Stomach smooth muscle (tissue), 2 donors: ENCODE data around the gene LASP1NB.
"Not testable (repeated sequence)": the region's sequence is repeated elsewhere in the genome, so short reads cannot be mapped to it uniquely, and the experiment has no call there.

Source experiments
- H3K27ac ChIP-seq: one replicate; pipeline ENCODE4 v1.7.0; 2013; ENCODE audit warnings: mild to moderate bottlenecking, low read length, inconsistent platforms
- H3K27me3 ChIP-seq, 2 donors: one replicate each; pipeline ENCODE4 v1.7.0; 2013; ENCODE audit warnings: low read length in 2 of 2; ENCODE audit not compliant: insufficient read depth in 2 of 2, control insufficient read depth in 1 of 2
- H3K36me3 ChIP-seq, 2 donors: one replicate each; pipeline ENCODE4 v1.7.0; 2013; ENCODE audit warnings: low read length in 2 of 2; ENCODE audit not compliant: control insufficient read depth in 2 of 2, insufficient read depth in 2 of 2
- H3K4me1 ChIP-seq: one replicate; pipeline ENCODE4 v1.7.0; 2013; ENCODE audit warnings: low read length; ENCODE audit not compliant: control insufficient read depth, insufficient read depth
- H3K4me3 ChIP-seq, 2 donors: one replicate each; pipeline ENCODE4 v1.7.0; 2013; ENCODE audit warnings: low read length in 2 of 2
- H3K9ac ChIP-seq, 2 donors: one replicate each; pipeline ENCODE4 v1.7.0; 2013; ENCODE audit warnings: low read length in 2 of 2, mild to moderate bottlenecking in 1 of 2
- H3K9me3 ChIP-seq, 2 donors: one replicate each; pipeline ENCODE4 v1.7.0; 2013; ENCODE audit warnings: low read length in 2 of 2; ENCODE audit not compliant: control insufficient read depth in 2 of 2
- donor health status: healthy.
- donor health status: Pancreatic carcinoma.

Gene LASP1NB

GRCh38 chr17:38907930-38908675 lies 17.3 kb upstream of the LASP1NB start:
- peak overlapping the region; percentile 46 for H3K27ac ChIP-seq
- H3K4me3 ChIP-seq, result no peak overlapping the region
- H3K4me1 ChIP-seq, result peaks cover 40% of the 10 kb centered on the region
- H3K9ac ChIP-seq, result no peak overlapping the region
- H3K9me3 ChIP-seq, result no peaks in the 10 kb centered on the region
- no peaks in the 10 kb centered on the region for H3K27me3 ChIP-seq
- peaks cover 3 to 18% of the 10 kb centered on the region in 2 donors for H3K36me3 ChIP-seq

- Histone ChIP-seq H3K36me3 (peaks cover 3 to 13% of the 10 kb centered on the region in 2 donors), H3K27me3 (no peaks in the 10 kb centered on the region), H3K4me1 (peaks cover 43% of the 10 kb centered on the region), H3K9me3 (no peaks in the 10 kb centered on the region), H3K9ac (no peak overlapping the region), H3K4me3 (no peak overlapping the region), H3K27ac (peak overlapping the region; percentile 46)
Measured at GRCh38 chr17:38908676-38909181, 16.7 kb upstream of the LASP1NB start.

GRCh38 chr17:38910325-38910724 lies 15.1 kb upstream of the LASP1NB start:
- H3K27me3 ChIP-seq, result no peaks in the 10 kb centered on the region
- no peak overlapping the region for H3K4me3 ChIP-seq
- no peak overlapping the region for H3K9ac ChIP-seq
- H3K9me3 ChIP-seq, result no peaks in the 10 kb centered on the region
- H3K27ac ChIP-seq, result no peak overlapping the region
- peaks cover 51% of the 10 kb centered on the region for H3K4me1 ChIP-seq
- H3K36me3 ChIP-seq, result peaks cover 12 to 25% of the 10 kb centered on the region in 2 donors

GRCh38 chr17:38911081-38911730 lies 14.2 kb upstream of the LASP1NB start:
- H3K27me3 ChIP-seq, result no peaks in the 10 kb centered on the region
- peaks cover 53% of the 10 kb centered on the region for H3K4me1 ChIP-seq
- peaks cover 17 to 28% of the 10 kb centered on the region in 2 donors for H3K36me3 ChIP-seq
- H3K9ac ChIP-seq, result no peak overlapping the region
- H3K9me3 ChIP-seq, result no peaks in the 10 kb centered on the region
- H3K27ac ChIP-seq, result peak overlapping the region; percentile 58
- H3K4me3 ChIP-seq, result no peak overlapping the region

- Histone ChIP-seq H3K4me1 (peaks cover 51% of the 10 kb centered on the region), H3K36me3 (peaks cover 17 to 28% of the 10 kb centered on the region in 2 donors), H3K27ac (peak overlapping the region; percentile 58)
- not testable (repeated sequence) for H3K9ac ChIP-seq, H3K27me3 ChIP-seq, H3K9me3 ChIP-seq, H3K4me3 ChIP-seq
Measured at GRCh38 chr17:38911731-38912081, 13.7 kb upstream of the LASP1NB start.

GRCh38 chr17:38912221-38912813 lies 13.1 kb upstream of the LASP1NB start:
- peaks cover 17 to 30% of the 10 kb centered on the region in 2 donors for H3K36me3 ChIP-seq

GRCh38 chr17:38914741-38915638 lies 10.4 kb upstream of the LASP1NB start:
- no peaks in the 10 kb centered on the region for H3K27me3 ChIP-seq
- H3K9ac ChIP-seq, result no peak overlapping the region
- peaks cover 37% of the 10 kb centered on the region for H3K4me1 ChIP-seq
- peak overlapping the region; percentile 18 for H3K27ac ChIP-seq
- H3K4me3 ChIP-seq, result no peak overlapping the region
- no peaks in the 10 kb centered on the region for H3K9me3 ChIP-seq
- H3K36me3 ChIP-seq, result peaks cover 27 to 46% of the 10 kb centered on the region in 2 donors

More at GRCh38 chr17:38912221-38912813, 13.1 kb upstream of the LASP1NB start:
- Histone ChIP-seq H3K27me3 (no peaks in the 10 kb centered on the region), H3K9me3 (no peaks in the 10 kb centered on the region), H3K4me3 (peak overlapping the region; percentile 40 to 52), H3K9ac (no peak overlapping the region), H3K4me1 (peaks cover 46% of the 10 kb centered on the region), H3K27ac (peak overlapping the region; percentile 58)

GRCh38 chr17:38915639-38915995 lies 9.8 kb upstream of the LASP1NB start:
- H3K27me3 ChIP-seq, result no peaks in the 10 kb centered on the region
- H3K36me3 ChIP-seq, result peaks cover 32 to 44% of the 10 kb centered on the region in 2 donors
- peaks cover 43% of the 10 kb centered on the region for H3K4me1 ChIP-seq
- no peak overlapping the region for H3K27ac ChIP-seq
- no peaks in the 10 kb centered on the region for H3K9me3 ChIP-seq
- no peak overlapping the region for H3K4me3 ChIP-seq
- no peak overlapping the region for H3K9ac ChIP-seq

- Histone ChIP-seq H3K27me3 (no peaks in the 10 kb centered on the region), H3K9ac (no peak overlapping the region), H3K9me3 (no peaks in the 10 kb centered on the region), H3K36me3 (peaks cover 32 to 44% of the 10 kb centered on the region in 2 donors), H3K4me1 (peaks cover 49% of the 10 kb centered on the region), H3K4me3 (no peak overlapping the region), H3K27ac (no peak overlapping the region)
Measured at GRCh38 chr17:38916771-38917170, 8.6 kb upstream of the LASP1NB start.

GRCh38 chr17:38917259-38917658 lies 8.2 kb upstream of the LASP1NB start:
- Histone ChIP-seq H3K27ac (no peak overlapping the region), H3K27me3 (no peaks in the 10 kb centered on the region), H3K9ac (no peak overlapping the region), H3K36me3 (peaks cover 32 to 44% of the 10 kb centered on the region in 2 donors), H3K4me1 (peaks cover 49% of the 10 kb centered on the region), H3K9me3 (no peaks in the 10 kb centered on the region), H3K4me3 (no peak overlapping the region)
